GM12878 (cell line): ENCODE results near the gene KRT73.

ENCODE experiments used
- BACH1 ChIP-seq: fragments of 450-650 bp; IDR thresholded peaks from 2 replicates; pipeline ENCODE4 v1.6.1; 2017; ENCODE audit warnings: mild to moderate bottlenecking, borderline replicate concordance
- CBX5 ChIP-seq: sonication (generic); IDR thresholded peaks from 2 replicates; pipeline ENCODE4 v1.6.1; 2016; ENCODE audit warnings: low read depth, moderate library complexity, mild to moderate bottlenecking, inconsistent platforms
- CREB1 ChIP-seq: IDR thresholded peaks from 2 replicates; pipeline ENCODE4 v1.6.1; 2012; ENCODE audit warnings: low read depth, mild to moderate bottlenecking, inconsistent platforms
- CTCF ChIP-seq, 3 experiments: IDR thresholded peaks in 2 of 3; conservative IDR thresholded peaks in 1 of 3; 2 replicates each; pipeline ENCODE4 v1.5.1; 2011; ENCODE audit warnings: low read depth in 3 of 3, low read length in 3 of 3, mild to moderate bottlenecking in 3 of 3, control low read depth in 2 of 3, moderate library complexity in 2 of 3, inconsistent platforms in 1 of 3, mixed read lengths in 1 of 3; ENCODE audit not compliant: control insufficient read depth in 2 of 3, insufficient read depth in 1 of 3; ENCODE audit errors: extremely low read depth in 1 of 3
- ESRRA ChIP-seq: IDR thresholded peaks from 2 replicates; pipeline ENCODE4 v1.6.1; 2012; ENCODE audit warnings: mild to moderate bottlenecking, low read length, improper control_type of control experiment
- NFYB ChIP-seq: IDR thresholded peaks from 2 replicates; pipeline ENCODE4 v1.6.1; 2011; ENCODE audit warnings: low read depth, mild to moderate bottlenecking, low read length, improper control_type of control experiment, moderate library complexity; ENCODE audit not compliant: insufficient read depth
- POLR2A ChIP-seq: IDR thresholded peaks from 2 replicates; pipeline ENCODE4 v1.6.1; 2011; ENCODE audit warnings: low read depth, mild to moderate bottlenecking, low read length
- RAD21 ChIP-seq: IDR thresholded peaks from 2 replicates; pipeline ENCODE4 v1.6.1; 2011; ENCODE audit warnings: mild to moderate bottlenecking, low read depth, low read length, moderate library complexity; ENCODE audit not compliant: insufficient read depth
- SMAD1 ChIP-seq: fragments of 450-650 bp; IDR thresholded peaks from 2 replicates; pipeline ENCODE4 v1.6.1; 2018; ENCODE audit warnings: mild to moderate bottlenecking, low read depth; ENCODE audit not compliant: partially characterized antibody
- SMC3 ChIP-seq: IDR thresholded peaks from 2 replicates; pipeline ENCODE4 v1.6.1; 2011; ENCODE audit warnings: low read length, improper control_type of control experiment, borderline replicate concordance
- ZBTB4 ChIP-seq: fragments of 450-650 bp; formaldehyde crosslinking; IDR thresholded peaks from 2 replicates; pipeline ENCODE4 v1.4.0; 2022; ENCODE audit warnings: mild to moderate bottlenecking, moderate library complexity

- TF ChIP-seq ESRRA = no peak
- no peak for TF ChIP-seq NFYB
- TF ChIP-seq RAD21 = no peak
- TF ChIP-seq CREB1 = no peak
- no peak for TF ChIP-seq ZBTB4 (CRISPR knock-in tag)
- no peak for TF ChIP-seq CBX5
- no peak for TF ChIP-seq SMC3
- no peak for TF ChIP-seq POLR2A
- TF ChIP-seq SMAD1 = no peak
- no peak for TF ChIP-seq BACH1
- no peak for TF ChIP-seq CTCF (IDR thresholded peaks at IDR 0.05 in 2 of 3, conservative IDR thresholded peaks at IDR 0.05 in 1 of 3; ENCODE audit: control insufficient read depth in 2 of 3, extremely low read depth in 1 of 3, insufficient read depth in 1 of 3, low read depth in 3 of 3, low read length in 3 of 3)
Observed at GRCh38 chr12:52622349-52622748, 4.0 kb upstream of the KRT73 start.
